Vagina (tissue), 2 donors: ENCODE data around the gene CFAP61. TPM values are rescaled to one million over a fixed set of nuclear protein-coding genes. Genes with fewer than 3 reads are reported as not detected.

ENCODE experiments used
- DNase-seq, 2 donors: peaks; one replicate each; pipeline ENCODE4 v3.0.0-alpha.2; 2017; ENCODE audit errors: extremely low spot score in 2 of 2
- H3K27ac ChIP-seq: fragments of 200-600 bp; sonication (generic); one replicate; pipeline ENCODE4 v1.5.1; 2019
- H3K27me3 ChIP-seq: fragments of 200-600 bp; sonication (generic); one replicate; pipeline ENCODE4 v1.5.1; 2019
- H3K36me3 ChIP-seq, 2 donors: fragments of 200-600 bp; sonication (generic); one replicate each; pipeline ENCODE4 v1.5.1; 2017 to 2019
- H3K4me1 ChIP-seq: fragments of 200-600 bp; sonication (generic); one replicate; pipeline ENCODE4 v1.5.1; 2019
- H3K4me3 ChIP-seq, 2 donors: fragments of 200-600 bp; sonication (generic); 1 replicate in 1 of 2; 2 replicates in 1 of 2; pipeline ENCODE4 v1.5.1; 2016 to 2019
- H3K9me3 ChIP-seq: fragments of 200-600 bp; sonication (generic); one replicate; pipeline ENCODE4 v1.5.1; 2019
- CTCF ChIP-seq, 3 experiments: fragments of 450-650 bp in 2 of 3; fragments of 200-600 bp in 1 of 3; sonication (generic) in 1 of 3; IDR thresholded peaks; one replicate each; pipeline ENCODE4 v1.5.1; 2017 to 2019; ENCODE audit warnings: antibody characterized with exemption in 3 of 3, mild to moderate bottlenecking in 2 of 3, moderate library complexity in 2 of 3
- POLR2A ChIP-seq, 2 donors: fragments of 450-650 bp; IDR thresholded peaks; one replicate each; pipeline ENCODE4 v1.6.1; 2017; ENCODE audit warnings: antibody characterized with exemption in 2 of 2, mild to moderate bottlenecking in 2 of 2, moderate library complexity in 2 of 2
- POLR2AphosphoS5 ChIP-seq, 2 donors: sonication (generic); formaldehyde crosslinking; IDR thresholded peaks; one replicate each; pipeline ENCODE4 v1.9.0; 2017; ENCODE audit warnings: antibody characterized with exemption in 2 of 2, mild to moderate bottlenecking in 2 of 2, low read depth in 1 of 2; ENCODE audit not compliant: insufficient read depth in 1 of 2
- intact Hi-C: fragments of 100-400 bp; cut with DNase I; formaldehyde crosslinking; loops from one replicate; pipeline ENCODE4 v1.15.1; 2023
- total RNA-seq: library from RNA; depleted of rRNA; stranded (reverse); fragments of >200 nt; gene quantifications from one replicate; pipeline ENCODE4 v1.2.3, GENCODE V29; 2016

Gene CFAP61
- total RNA-seq, 1 donor from 2014 or later = 1.5 TPM

GRCh38 chr20:20051767-20052073 is 612 bp upstream of the CFAP61 start:
- H3K36me3 ChIP-seq = peaks cover 0 to 37% of the 10 kb centered on the region in 2 donors
- TF ChIP-seq CTCF (IDR thresholded peaks at IDR 0.05) (no peak), POLR2AphosphoS5 (IDR thresholded peaks at IDR 0.05; ENCODE audit: insufficient read depth in 1 of 2, low read depth in 1 of 2) (no peak), POLR2A (IDR thresholded peaks at IDR 0.05) (no peak)
- DNase-seq = no peak
- intact Hi-C loops = no loop called here
- peak overlapping the region; percentile 89 to 99 for H3K4me3 ChIP-seq
- H3K27me3 ChIP-seq = no peaks in the 10 kb centered on the region
- H3K4me1 ChIP-seq = peaks cover 19% of the 10 kb centered on the region
- peak overlapping the region; percentile 89 for H3K27ac ChIP-seq
- H3K9me3 ChIP-seq = no peaks in the 10 kb centered on the region

- Histone ChIP-seq H3K4me3 (no peak overlapping the region), H3K36me3 (no peaks in the 10 kb centered on the region), H3K27ac (no peak overlapping the region), H3K27me3 (no peaks in the 10 kb centered on the region), H3K9me3 (no peaks in the 10 kb centered on the region), H3K4me1 (no peaks in the 10 kb centered on the region)
- intact Hi-C loops = no loop called here
- DNase-seq = no peak
- no peak for TF ChIP-seq POLR2A (IDR thresholded peaks at IDR 0.05)
- no peak for TF ChIP-seq CTCF (IDR thresholded peaks at IDR 0.05)
Observed at GRCh38 chr20:20060234-20060998, 8.1 kb downstream of the CFAP61 start.

GRCh38 chr20:20063941-20064702 is 11.8 kb downstream of the CFAP61 start:
- no peak overlapping the region for H3K4me3 ChIP-seq
- no peaks in the 10 kb centered on the region for H3K4me1 ChIP-seq
- H3K36me3 ChIP-seq = no peaks in the 10 kb centered on the region
- intact Hi-C loops = no loop called here
- H3K9me3 ChIP-seq = no peaks in the 10 kb centered on the region
- H3K27ac ChIP-seq = no peak overlapping the region
- no peak for DNase-seq
- TF ChIP-seq CTCF (IDR thresholded peaks at IDR 0.05) (no peak), POLR2AphosphoS5 (IDR thresholded peaks at IDR 0.05; ENCODE audit: insufficient read depth in 1 of 2, low read depth in 1 of 2) (no peak), POLR2A (IDR thresholded peaks at IDR 0.05) (no peak)
- no peaks in the 10 kb centered on the region for H3K27me3 ChIP-seq

- DNase-seq = no peak
- Histone ChIP-seq H3K4me1 (no peaks in the 10 kb centered on the region), H3K36me3 (no peaks in the 10 kb centered on the region), H3K27me3 (no peaks in the 10 kb centered on the region), H3K4me3 (no peak overlapping the region), H3K9me3 (no peaks in the 10 kb centered on the region), H3K27ac (no peak overlapping the region)
- intact Hi-C loops = no loop called here
- no peak for TF ChIP-seq POLR2AphosphoS5 (IDR thresholded peaks at IDR 0.05; ENCODE audit: insufficient read depth in 1 of 2, low read depth in 1 of 2)
- no peak for TF ChIP-seq CTCF (IDR thresholded peaks at IDR 0.05)
- TF ChIP-seq POLR2A (IDR thresholded peaks at IDR 0.05) = no peak
Observed at GRCh38 chr20:20065361-20065760, 13.0 kb downstream of the CFAP61 start.
